Measurements from ENCODE around the gene UBXN6.

UBXN6 gene

DNA sequence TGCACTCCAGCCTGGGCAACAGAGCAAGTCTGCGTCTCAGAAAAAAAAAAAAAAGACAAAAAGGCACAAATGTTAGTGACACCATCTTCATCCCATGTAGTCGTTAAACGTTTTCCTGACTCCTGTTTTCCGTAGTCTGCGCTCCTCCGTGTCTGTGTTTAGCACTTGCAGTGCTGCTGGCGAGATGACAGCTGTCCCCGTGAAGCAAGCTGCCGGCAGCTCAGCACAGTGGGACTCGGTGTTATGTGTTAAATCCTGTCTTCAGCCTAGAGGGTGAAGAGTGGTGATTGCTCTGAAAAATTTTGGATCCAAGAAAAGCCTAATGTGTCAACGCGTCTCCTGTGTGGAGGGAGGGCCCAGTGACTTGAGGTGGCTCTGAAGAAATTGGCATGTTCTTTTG is 18.4 kb downstream of the UBXN6 start:
- DNase-seq (ENCODE audit: low spot score): no peak

DNA sequence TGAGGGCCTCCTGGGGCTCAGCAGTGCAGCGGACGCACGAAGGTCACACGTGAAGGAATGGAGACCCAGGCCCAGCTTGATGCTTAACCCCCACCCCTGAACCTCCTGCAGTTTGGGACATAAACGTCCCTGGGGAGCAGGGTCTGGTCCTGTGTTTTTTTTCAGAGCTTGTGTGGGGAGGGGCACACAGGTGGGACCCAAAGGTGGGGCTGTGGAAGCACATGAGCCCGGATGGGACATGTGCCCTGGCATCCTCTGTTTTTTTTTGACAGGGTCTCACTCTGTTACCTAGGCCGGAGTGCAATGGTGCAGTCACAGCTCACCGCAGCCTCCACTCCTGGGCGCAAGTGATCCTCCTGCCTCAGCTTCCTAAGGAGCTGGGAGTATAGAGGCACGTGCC is 20.5 kb downstream of the UBXN6 start:
- DNase-seq (ENCODE audit: low spot score): no peak

DNA sequence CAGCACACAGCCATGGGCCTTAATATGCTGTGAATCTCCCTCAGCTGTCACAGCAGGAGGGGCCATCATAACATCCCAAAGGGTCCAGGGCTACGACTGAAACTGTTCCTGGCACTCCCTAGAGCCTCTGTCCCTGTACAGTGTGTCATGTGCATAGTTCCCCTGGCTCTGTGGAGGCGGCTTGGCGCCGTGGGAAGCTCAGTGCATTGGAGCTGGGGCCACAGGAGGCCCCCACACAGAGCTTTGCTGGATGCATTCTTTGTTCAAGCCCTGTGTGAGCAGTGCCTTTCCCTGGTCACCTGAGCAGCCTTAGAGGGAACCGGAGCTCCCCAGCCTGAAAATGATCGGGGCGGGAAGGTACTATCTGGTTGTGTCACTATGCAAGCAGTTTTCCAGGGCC is 21.4 kb downstream of the UBXN6 start:
- no peak for DNase-seq (ENCODE audit: low spot score)

GRCh38 chr19:4434391-4434790 is 23.2 kb downstream of the UBXN6 start:
- DNase-seq (ENCODE audit: low spot score): no peak

DNA sequence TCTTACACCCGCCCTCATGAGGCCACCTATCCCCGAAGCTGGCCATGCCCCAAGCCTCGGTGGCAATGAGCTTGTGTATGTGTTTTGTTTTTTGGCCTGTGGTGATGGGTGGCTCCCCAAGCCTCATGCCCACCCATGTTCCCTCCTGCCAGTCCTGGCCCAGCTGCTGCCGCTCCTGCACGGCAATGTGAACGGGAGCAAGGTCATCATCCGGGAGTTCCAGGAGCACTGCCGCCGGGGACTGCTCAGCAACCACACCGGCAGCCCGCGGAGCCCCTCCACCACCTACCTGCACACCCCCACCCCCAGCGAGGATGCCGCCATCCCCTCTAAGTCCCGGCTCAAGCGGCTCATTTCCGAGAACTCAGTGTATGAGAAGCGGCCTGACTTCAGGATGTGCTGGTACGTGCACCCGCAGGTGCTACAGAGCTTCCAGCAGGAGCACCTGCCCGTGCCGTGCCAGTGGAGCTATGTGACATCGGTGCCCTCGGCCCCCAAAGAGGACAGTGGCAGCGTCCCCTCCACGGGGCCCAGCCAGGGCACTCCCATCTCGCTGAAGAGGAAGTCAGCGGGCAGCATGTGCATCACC is 24.6 kb downstream of the UBXN6 start:
- DNase-seq (ENCODE audit: low spot score): no peak

GRCh38 chr19:4431808-4432674 is 25.6 kb downstream of the UBXN6 start:
- DNase-seq (ENCODE audit: low spot score): no peak

GRCh38 chr19:4431296-4431695 is 26.3 kb downstream of the UBXN6 start:
- no peak for DNase-seq (ENCODE audit: low spot score)

GRCh38 chr19:4430760-4431159 is 26.8 kb downstream of the UBXN6 start:
- no peak for DNase-seq (ENCODE audit: low spot score)

GRCh38 chr19:4429771-4430171 is 27.8 kb downstream of the UBXN6 start:
- no peak for DNase-seq (ENCODE audit: low spot score)

- no peak for DNase-seq (ENCODE audit: low spot score)
Observed at GRCh38 chr19:4429256-4429655, 28.3 kb downstream of the UBXN6 start.

DNA sequence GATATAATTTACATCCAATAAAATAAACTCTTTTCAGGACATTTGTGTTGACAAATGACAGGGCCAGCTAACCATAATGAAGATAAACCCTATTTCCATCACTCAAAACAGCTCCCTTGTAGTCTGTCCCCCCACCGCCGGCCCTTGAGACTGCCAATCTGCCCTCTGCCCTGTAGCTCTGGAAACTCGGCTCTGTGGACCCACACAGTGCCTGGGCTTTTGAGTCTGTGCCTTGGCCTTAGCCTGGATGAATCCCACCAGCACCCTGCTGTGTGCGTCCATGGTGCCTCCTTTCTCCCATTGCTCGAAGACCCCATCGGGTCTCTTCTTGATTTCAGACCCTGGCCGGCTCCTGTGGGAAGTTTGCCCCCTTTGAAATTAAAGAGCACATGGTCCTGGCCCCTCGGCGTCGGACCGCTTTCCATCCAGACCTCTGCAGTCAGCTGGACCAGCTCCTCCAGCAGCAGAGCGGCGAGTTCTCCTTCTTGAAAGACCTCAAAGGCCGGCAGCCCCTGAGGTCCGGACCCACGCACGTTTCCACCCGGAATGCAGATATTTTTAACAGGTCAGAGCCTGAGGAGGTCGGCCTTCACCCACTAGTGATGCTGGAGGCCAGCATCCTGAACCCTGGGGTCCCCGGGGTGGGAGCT is 29.1 kb downstream of the UBXN6 start:
- no peak for DNase-seq (ENCODE audit: low spot score)

GRCh38 chr19:4425537-4425936 is 32.1 kb downstream of the UBXN6 start:
- DNase-seq (ENCODE audit: low spot score): no peak

DNA sequence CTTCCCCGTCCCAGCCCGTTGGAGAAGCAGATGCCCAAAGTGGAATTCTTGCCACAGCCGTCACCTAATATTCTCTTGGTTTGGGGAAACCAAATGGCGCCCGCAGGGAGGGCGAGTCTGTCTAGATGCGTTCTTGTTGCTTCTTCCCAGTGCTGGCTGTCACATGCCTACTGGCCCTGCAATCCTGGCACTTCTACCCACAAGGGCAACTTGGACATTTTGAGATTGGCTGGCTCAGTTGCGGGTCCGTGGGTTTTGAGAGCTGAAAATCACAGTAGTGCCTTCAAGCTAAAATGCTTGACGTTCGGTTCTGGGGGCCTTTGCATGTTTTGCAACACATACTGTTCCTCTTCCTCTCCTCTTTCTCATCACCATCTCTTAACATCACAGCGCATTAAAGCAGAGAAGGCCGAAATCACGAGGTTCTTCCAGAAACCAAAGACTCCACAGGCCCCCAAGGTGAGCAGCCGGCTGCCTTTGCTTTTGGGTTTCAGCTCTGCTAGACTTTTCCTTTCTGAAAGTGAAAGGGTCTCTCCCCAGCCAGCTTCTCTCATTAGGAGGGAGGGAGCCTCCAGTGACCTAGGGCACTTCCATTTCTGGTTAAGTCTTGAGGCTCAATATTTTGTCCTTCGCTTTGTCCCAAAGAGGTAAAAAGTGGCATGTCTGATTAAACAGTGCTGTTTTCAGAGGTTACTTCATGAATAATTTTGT is 34.0 kb downstream of the UBXN6 start:
- no peak for DNase-seq (ENCODE audit: low spot score)

DNA sequence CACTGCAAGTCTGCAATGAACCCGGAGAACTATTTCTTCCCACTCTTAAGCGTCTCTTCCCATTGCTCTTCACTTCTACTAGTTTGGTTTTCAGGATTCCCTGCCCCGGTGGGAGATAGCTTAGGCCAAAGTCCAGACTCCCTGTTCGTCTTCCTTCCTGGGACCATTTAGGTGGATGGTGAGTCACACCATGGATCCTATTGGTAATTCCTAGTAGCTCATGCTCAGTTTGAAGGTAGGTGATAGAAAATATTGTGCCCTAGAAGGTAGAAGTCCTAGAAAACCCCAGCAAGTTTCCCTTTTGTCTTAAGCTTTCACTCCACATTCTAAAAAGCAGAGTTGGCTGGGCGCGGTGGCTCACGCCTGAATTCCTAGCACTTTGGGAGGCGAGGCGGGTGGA is 41.3 kb downstream of the UBXN6 start:
- DNase-seq (ENCODE audit: low spot score): no peak

DNA sequence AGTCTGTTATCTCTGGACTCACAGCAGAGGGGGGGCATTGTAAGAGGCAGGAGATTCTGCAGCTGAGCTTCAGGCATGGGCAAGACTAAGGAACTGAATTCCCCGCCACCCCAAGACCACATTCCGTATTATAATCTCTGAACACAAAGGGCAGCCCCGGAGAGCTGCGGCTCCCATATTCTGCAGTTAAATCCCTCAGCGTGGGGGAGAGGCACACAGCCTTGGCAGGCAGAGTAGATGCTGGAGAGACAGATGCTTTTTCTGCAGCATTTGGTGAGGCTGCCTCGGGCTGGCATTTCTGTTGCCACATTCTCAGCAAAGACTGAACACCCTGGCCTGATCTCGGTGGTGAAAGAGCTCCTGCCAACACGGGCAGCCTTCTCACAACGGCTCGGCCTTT is 42.2 kb downstream of the UBXN6 start:
- no peak for DNase-seq (ENCODE audit: low spot score)

- no peak for DNase-seq (ENCODE audit: low spot score)
Observed at GRCh38 chr19:4414800-4415321, 42.7 kb downstream of the UBXN6 start.

- DNase-seq (ENCODE audit: low spot score): no peak
Observed at GRCh38 chr19:4414144-4414799, 43.3 kb downstream of the UBXN6 start.

- DNase-seq (ENCODE audit: low spot score): no peak
Observed at GRCh38 chr19:4413588-4413987, 44.0 kb downstream of the UBXN6 start.

- no peak for DNase-seq (ENCODE audit: low spot score)
Observed at GRCh38 chr19:4409123-4409933, 48.3 kb downstream of the UBXN6 start.

DNA sequence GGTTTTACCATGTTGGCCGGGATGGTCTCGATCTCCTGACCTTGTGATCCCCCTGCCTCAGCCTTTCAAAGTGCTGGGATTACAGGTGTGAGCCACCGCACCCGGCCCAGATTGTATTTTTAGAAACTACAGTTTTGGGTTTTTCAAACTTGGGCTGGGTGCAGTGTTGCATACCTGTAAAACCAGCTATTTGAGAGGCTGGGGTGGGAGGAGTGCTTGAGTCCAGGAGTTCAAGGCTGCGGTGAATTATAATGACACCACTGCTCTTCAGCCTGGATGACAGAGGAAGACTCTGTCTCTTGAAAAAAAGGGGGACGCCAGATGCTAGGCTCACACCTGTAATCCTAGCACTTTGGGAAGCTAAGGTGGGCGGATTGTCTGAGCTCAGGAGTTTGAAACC is 51.0 kb downstream of the UBXN6 start:
- DNase-seq (ENCODE audit: low spot score): no peak

GRCh38 chr19:4405977-4406376 is 51.6 kb downstream of the UBXN6 start:
- DNase-seq (ENCODE audit: low spot score): no peak
